ENCODE data around the gene PHLDA1.
"Not testable (repeated sequence)": the region's sequence is repeated elsewhere in the genome, so short reads cannot be mapped to it uniquely, and the experiment has no call there.

The PHLDA1 gene

DNA sequence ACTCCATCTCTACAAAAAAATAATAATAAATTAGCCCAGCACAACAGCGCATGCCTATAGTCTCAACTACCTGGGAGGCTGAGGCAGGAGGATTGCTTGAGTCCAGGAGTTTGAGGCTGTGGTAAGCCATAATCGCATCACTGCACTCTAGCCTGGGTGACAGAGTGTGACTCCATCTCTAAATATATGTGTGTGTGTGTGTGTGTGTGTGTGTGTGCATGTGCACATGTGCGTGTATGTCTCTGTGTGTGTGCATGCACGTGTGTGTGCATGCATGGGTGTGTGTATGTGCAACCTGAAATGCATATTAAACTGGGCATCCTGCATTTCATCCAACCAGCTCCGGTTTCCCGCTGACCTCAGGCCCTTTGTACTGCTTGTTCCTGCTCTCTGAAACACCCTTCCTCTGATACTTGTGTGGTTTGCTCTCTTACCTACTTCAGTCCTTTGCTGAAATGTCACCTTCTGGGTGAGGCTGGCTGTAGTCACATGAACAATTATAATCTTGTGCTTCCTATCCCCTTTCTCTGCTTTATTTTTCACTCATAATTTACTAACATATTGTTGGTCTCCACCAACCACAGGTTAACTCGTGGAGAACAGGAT is 46.9 kb downstream of the PHLDA1 start:
- DNase-seq, result no peak

DNA sequence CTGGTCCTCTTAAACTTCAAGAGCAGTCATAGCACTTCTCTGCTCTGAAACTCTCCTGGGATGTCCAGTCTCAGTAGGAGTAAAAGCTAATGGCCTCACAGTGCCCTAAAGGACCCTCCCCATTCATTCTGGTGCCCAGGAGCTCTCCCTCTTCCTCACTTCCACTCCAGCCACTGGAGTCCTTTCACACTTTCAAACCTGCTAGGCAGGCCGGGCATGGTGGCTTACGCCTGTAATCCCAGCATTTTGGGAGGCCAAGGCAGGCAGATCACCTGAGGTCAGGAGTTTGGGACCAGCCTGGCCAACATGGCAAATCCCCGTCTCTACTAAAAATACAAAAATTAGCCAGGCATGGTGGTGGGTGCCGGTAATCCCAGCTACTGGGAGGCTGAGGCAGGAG is 47.7 kb downstream of the PHLDA1 start:
- not testable (repeated sequence) for DNase-seq

DNA sequence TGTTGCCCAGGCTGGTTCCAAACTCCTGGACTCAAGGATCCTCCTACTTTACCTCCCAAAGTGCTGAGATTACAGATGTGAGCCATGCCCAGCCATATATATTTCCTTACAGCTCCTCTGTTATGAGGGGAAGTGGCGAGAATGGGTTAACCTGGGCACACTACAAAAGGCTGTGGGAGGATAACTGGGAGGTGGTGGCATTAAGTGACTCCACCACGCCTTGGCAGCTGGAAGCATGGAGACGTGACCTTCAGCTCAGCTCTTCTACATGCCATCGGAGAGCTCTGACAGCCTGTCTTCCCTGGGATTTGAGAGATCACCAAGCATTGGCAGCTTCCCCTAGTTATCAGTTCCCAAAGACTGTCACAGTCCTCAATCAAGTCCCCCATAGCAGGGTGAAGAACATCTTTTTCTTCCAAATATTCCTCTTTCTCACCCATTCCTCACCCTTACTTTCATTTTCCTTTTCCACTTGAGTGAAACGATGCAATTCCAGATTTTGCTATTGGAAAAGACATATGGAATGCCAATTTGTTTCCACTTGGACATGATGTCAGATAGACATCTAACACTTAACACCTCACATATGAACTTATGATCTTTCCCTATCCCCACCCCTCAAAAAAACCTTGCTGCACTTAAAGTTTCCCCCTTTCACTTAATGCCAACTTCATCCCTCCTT is 48.5 kb downstream of the PHLDA1 start:
- no peak for DNase-seq

DNA sequence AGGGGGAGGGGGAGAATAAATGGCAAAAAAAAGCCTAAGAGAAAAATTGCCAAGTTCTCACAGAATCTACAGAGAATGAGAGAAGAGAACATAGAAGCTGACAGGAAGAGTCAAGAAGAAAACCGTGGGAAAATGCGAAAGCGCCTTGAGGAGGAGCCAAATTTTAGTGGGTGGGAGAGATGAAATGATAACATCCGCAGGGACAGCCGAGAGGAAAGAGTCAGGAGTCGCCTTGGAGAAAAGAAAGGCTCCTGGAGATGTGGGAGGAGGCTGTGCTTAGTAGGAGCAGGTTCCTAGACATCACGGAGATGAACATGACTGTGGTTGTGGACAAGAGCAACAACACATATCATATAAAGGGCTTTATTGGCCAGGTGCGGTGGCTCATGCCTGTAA is 49.4 kb downstream of the PHLDA1 start:
- DNase-seq, result no peak

DNA sequence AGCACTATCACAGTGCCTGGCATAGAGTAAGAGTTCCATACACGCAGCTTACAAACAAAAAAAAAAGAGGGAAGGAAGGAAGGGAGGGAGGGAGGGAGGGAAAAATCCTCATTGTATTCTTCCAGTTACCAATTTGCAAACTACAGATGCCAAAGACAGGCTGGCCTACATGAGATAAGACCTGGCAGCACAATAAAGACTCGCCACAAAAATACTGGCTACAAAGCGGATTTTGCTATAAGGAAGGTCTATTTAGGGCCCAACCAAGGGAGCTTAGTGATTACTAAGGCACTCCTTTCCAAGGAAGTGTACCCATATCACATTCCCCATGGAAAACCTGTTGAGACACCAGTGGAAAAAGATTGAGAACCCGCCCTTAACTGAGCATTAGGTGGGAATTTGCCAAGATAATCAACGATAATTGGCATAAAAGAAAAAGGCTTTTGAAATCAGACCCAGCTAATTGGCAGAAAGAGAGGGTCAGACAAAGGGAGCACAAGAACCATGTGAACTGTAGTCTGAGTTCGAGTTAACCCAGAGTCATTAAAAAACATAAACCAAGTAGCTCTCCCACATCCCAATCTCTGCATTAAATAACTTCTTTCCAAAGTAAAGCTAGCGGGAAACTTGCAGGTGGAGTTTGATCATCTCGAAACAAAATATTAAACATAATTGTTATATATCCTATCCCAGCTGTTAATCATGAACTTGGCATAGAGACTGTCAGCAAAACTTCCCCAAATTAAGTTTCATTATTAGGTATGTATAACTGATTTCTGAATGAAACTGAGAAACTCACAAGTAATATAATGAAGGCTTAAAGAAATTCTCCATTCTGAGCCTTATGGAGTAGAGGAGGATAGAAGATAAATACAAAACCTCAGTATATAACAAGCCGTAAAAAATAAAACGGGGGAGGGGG is 50.1 kb downstream of the PHLDA1 start:
- DNase-seq, result no peak

DNA sequence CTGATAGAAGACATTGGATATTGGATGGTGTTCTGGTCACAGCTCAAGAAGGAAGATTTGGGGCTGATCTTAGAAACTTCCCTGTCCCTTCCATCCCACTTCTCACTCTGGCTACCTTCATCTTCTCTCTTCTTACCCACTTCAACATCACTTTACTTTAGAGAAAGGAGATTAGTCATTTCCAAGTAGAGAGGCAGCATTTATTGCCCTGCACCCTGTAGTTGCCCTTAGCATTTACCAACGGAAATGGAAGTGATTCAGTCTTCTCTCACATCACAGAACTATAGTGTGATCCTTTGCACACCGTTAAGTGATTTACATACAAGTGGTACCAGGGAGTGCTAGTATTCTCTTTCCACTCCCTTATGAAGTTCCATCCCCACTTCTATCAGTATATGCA is 52.4 kb downstream of the PHLDA1 start:
- peak; percentile 16 for DNase-seq

DNA sequence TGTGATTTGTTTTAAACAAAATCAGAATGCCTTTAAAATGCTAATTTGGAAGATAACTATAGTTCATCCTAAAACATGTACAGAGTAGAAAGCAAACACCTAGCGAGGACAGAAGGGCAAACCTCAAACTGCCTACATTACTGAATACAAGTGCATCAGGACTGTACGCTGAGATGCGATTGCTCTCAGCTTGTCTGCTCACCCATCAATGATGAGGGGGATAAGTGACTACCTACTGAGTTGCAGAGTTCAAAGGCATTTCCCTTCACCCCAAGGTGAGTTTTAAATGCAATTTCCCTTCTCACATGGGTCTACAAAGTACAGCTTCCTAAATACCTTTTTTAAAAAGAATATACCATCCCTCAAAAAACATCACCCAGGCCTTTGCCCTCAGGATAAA is 52.9 kb downstream of the PHLDA1 start:
- no peak for DNase-seq

DNA sequence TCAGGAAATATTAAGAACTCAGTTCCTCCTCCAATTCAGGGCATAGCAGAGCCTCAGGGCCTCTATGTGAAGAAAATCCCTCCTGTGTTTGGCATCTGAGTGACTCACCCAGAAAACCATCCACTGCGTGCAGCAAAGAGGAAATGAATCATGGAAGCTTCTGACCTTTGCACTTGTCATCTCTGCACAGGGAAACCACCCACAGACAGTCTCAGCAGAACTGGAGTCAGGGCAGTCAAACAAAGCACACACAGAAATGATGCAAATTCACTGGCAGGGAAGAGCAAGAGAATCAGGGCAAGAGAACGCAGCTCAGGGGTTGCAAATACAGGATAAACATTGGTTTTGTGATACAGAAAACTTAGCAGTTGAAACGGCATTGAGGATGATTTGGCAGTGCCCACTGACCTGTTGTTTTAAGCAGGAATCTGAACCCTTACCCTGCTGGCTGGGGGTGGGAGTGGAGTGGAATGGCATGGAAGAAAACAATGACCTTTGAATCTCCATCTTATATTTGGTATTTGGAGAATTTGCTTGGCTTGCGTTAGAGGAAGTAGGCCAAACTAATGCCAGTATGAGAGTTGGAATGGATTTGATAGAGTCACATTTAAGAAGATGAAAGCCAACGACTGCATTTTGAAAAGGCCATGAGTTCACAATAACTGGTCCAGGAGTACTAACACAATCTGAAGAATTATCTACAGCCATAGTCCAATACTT is 53.5 kb downstream of the PHLDA1 start:
- peak; percentile 56 for DNase-seq

DNA sequence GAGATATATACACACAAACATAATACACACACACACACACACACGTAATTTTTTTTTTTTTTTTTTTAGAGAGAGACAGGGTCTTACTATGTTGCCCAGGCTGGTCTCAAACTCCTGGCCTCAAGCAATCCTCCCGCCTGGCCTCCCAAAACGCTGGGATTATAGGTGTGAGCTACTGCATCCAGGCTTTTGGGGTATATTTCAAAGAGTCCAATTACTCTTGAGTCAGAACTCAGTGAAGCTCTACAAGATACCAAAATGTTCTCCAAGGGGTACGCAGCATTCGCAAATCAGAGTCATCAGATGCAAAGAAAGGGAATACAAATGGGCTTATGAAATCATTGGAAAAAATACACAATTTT is 54.0 kb downstream of the PHLDA1 start:
- DNase-seq, result no peak

DNA sequence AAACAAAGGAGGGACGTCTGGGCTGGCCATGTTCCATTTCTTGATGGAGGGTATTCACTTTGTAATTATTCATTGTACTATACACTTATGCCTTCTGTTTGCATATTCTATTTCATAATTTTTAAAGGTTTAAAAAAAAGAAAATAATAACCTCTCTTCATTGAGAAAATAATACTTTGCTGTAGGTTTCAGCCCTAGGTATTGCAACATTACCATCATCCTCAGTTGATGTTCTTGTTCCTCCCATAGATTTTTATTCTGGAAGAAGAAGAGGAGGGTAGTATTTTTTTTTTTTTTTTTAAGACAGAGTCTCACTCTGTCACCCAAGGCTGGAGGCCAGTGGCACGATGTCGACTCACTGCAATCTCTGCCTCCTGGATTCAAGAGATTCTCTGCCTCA is 54.7 kb downstream of the PHLDA1 start:
- no peak for DNase-seq

DNA sequence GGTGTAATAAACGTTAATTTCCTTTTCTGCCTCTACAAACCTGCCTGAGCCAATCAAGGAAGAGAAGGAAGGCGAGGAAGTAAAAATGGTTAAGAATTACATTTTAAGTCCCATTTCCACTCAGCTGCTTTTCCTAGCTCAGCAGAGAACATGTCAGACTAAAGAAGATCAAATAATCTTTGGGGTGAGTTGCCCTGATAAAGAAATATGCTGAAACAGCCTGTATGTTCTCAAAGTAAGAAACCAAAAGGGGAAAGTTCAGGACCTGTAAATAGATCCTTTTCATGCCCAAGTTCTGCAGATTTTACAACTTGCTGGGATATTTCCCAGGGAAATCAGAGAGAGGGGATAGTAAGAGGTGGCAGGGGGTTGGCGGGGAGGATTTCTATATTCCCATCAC is 55.5 kb downstream of the PHLDA1 start:
- DNase-seq, result no peak

DNA sequence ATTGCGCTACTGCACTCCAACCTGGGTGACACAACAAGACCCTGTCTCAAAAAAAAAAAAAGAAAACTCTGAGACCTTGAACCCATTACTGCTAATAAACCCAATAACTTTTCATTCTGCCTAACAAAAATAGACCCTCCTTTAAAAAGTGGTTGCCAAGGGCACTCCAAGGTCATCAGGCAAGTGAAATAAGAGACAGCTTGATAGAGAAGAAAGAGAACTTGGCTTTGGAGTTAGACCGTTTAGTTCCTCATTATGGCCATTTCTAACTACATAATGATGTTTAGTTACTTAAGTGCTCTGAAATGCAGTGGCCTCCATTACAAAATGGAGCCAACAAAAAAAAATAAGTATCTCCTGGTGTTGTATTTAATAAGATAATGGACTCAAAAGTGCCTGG is 55.9 kb downstream of the PHLDA1 start:
- DNase-seq, result no peak
